PFSK-1 (cell line): ENCODE data around the gene TSGA10IP.

ENCODE experiments used
- POLR2AphosphoS5 ChIP-seq: IDR thresholded peaks from 2 replicates; pipeline ENCODE4 v1.6.1; 2012; ENCODE audit warnings: low read depth, mild to moderate bottlenecking, control low read depth, low read length, moderate library complexity
- TAF1 ChIP-seq: IDR thresholded peaks from 2 replicates; pipeline ENCODE4 v1.6.1; 2012; ENCODE audit warnings: low read length, control low read depth, borderline replicate concordance; ENCODE audit not compliant: insufficient read depth

GRCh38 chr11:65911682-65912568, 33.4 kb upstream of the TSGA10IP start:
- TF ChIP-seq POLR2AphosphoS5: peak; percentile 37; the same call in 1 of the 2 replicates
- TF ChIP-seq TAF1: no peak
